Progenitor cell of endocrine pancreas (in vitro differentiated cells): ENCODE data around the gene EMX1. TPM values are rescaled to one million over a fixed set of nuclear protein-coding genes. Genes with fewer than 3 reads are reported as not detected.

Experiments used
- DNase-seq: peaks from one replicate; pipeline ENCODE4 v3.0.0; 2021; ENCODE audit warnings: low spot score; ENCODE audit not compliant: unreplicated experiment
- H3K27ac Mint-ChIP-seq: 2 replicates; pipeline ENCODE4 v1.8.0; 2021; ENCODE audit warnings: mild to moderate bottlenecking, moderate library complexity, mixed read lengths
- H3K27me3 Mint-ChIP-seq: 2 replicates; pipeline ENCODE4 v1.8.0; 2021; ENCODE audit warnings: mixed read lengths
- H3K36me3 Mint-ChIP-seq: 2 replicates; pipeline ENCODE4 v1.8.0; 2022; ENCODE audit warnings: mixed read lengths; ENCODE audit not compliant: insufficient read depth
- H3K4me1 Mint-ChIP-seq: 2 replicates; pipeline ENCODE4 v1.8.0; 2021; ENCODE audit warnings: low read depth, mixed read lengths
- H3K4me3 Mint-ChIP-seq: 2 replicates; pipeline ENCODE4 v1.8.0; 2021; ENCODE audit warnings: low read depth, mild to moderate bottlenecking, moderate library complexity, mixed read lengths
- H3K9me3 Mint-ChIP-seq: 2 replicates; pipeline ENCODE4 v1.8.0; 2021; ENCODE audit warnings: low read depth, mixed read lengths
- CTCF ChIP-seq: fragments of 200-600 bp; sonication (generic); IDR thresholded peaks from one replicate; pipeline ENCODE4 v1.5.0; 2021; ENCODE audit warnings: antibody characterized with exemption, mild to moderate bottlenecking; ENCODE audit not compliant: unreplicated experiment
- total RNA-seq: library from RNA; stranded (reverse); gene quantifications from 2 replicates; pipeline ENCODE4 v1.2.1, GENCODE V29; 2021

The EMX1 gene
- total RNA-seq, 1 donor from 2014 or later, result 0.69 TPM

- peak within 1 kb of the TSS; percentile 78 for H3K4me3 Mint-ChIP-seq
- H3K4me1 Mint-ChIP-seq, result peaks cover 14% of the 10 kb centered on the region
- peak within 1 kb of the TSS; percentile 81 for H3K27ac Mint-ChIP-seq
- DNase-seq, result peak; percentile 64
- peaks cover 15% of the 10 kb centered on the region for H3K27me3 Mint-ChIP-seq
- TF ChIP-seq CTCF, result no peak
- H3K36me3 Mint-ChIP-seq, result peaks cover 6% of the 10 kb centered on the region
- H3K9me3 Mint-ChIP-seq, result no peaks in the 10 kb centered on the region
Observed at GRCh38 chr2:72887032-72887739, 30.1 kb upstream of the EMX1 start, which contains the start of gene SPR. Gene SPR, plus strand, starts transcription at chr2:72887408. Its CDS starts 25 bp downstream, at chr2:72887433.

- Mint-ChIP-seq H3K27ac (peak overlapping the region; percentile 78), H3K4me3 (peak overlapping the region; percentile 78), H3K27me3 (peaks cover 15% of the 10 kb centered on the region), H3K4me1 (peaks cover 14% of the 10 kb centered on the region), H3K9me3 (no peaks in the 10 kb centered on the region), H3K36me3 (peaks cover 6% of the 10 kb centered on the region)
- peak; percentile 93 for DNase-seq
- peak; percentile 95 for TF ChIP-seq CTCF
Observed at GRCh38 chr2:72887740-72888437, 29.4 kb upstream of the EMX1 start.

- Mint-ChIP-seq H3K4me3 (peak overlapping the region; percentile 78), H3K27ac (no peak overlapping the region), H3K4me1 (peaks cover 14% of the 10 kb centered on the region), H3K9me3 (no peaks in the 10 kb centered on the region), H3K36me3 (peaks cover 6% of the 10 kb centered on the region), H3K27me3 (peaks cover 10% of the 10 kb centered on the region)
- TF ChIP-seq CTCF, result no peak
- DNase-seq, result no peak
Observed at GRCh38 chr2:72888438-72889202, 28.7 kb upstream of the EMX1 start.

GRCh38 chr2:72889991-72890390 is 27.3 kb upstream of the EMX1 start:
- no peak for DNase-seq
- Mint-ChIP-seq H3K4me3 (no peak overlapping the region), H3K27ac (no peak overlapping the region), H3K27me3 (peaks cover 11% of the 10 kb centered on the region), H3K9me3 (no peaks in the 10 kb centered on the region), H3K4me1 (peaks cover 14% of the 10 kb centered on the region), H3K36me3 (peaks cover 6% of the 10 kb centered on the region)
- no peak for TF ChIP-seq CTCF
